ENCODE results near the gene PPIA. TPM values are rescaled to one million over a fixed set of nuclear protein-coding genes. Genes with fewer than 3 reads are reported as not detected.

PPIA gene
- total RNA-seq, 4 donors from 2014 or later, result 1,097 to 2,167 (median 1,431) TPM

DNA sequence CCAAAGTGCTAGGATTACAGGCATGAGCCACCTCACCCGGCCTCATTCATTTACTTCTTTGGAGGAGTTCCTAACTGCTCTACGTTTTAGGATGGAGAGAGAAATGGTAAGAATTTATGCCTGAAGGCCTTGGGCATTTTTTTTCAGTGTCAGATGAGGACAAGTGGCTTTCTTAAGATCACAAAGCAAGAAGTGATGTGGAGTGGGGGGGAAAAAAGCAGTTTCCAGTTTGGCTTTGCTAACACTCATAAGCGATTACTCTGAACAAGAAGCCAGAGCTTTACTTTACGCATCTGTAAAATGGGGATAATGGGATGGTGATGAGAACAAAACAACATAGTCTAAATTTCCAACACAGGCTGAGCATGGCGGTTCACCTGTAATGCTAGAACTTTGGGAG lies 2.6 kb upstream of the PPIA start:
- H3K27me3 ChIP-seq, result no peaks in the 10 kb centered on the region
- ATAC-seq, result no peak
- H3K27ac ChIP-seq, result peak overlapping the region in 3 of 4 donors; percentile 29 to 100 (median 52)
- TF ChIP-seq EP300 (IDR thresholded peaks at IDR 0.05) (no peak), POLR2AphosphoS5 (IDR thresholded peaks at IDR 0.05) (no peak), POLR2A (IDR thresholded peaks at IDR 0.05) (no peak)
- TF ChIP-seq, protein P1, sequence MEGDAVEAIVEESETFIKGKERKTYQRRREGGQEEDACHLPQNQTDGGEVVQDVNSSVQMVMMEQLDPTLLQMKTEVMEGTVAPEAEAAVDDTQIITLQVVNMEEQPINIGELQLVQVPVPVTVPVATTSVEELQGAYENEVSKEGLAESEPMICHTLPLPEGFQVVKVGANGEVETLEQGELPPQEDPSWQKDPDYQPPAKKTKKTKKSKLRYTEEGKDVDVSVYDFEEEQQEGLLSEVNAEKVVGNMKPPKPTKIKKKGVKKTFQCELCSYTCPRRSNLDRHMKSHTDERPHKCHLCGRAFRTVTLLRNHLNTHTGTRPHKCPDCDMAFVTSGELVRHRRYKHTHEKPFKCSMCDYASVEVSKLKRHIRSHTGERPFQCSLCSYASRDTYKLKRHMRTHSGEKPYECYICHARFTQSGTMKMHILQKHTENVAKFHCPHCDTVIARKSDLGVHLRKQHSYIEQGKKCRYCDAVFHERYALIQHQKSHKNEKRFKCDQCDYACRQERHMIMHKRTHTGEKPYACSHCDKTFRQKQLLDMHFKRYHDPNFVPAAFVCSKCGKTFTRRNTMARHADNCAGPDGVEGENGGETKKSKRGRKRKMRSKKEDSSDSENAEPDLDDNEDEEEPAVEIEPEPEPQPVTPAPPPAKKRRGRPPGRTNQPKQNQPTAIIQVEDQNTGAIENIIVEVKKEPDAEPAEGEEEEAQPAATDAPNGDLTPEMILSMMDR (IDR thresholded peaks at IDR 0.05), result no peak
- 51 to 58% methylated on average over 4 to 5 of the region's 5 CpGs for WGBS, 2 donors (ENCODE audit: low coverage in 1 of 2)
- no peaks in the 10 kb centered on the region for H3K36me3 ChIP-seq
- peaks cover 0 to 39% (median 4%) of the 10 kb centered on the region in 3 donors for H3K4me1 ChIP-seq
- no peaks in the 10 kb centered on the region for H3K9me3 ChIP-seq
- no peak overlapping the region for H3K4me3 ChIP-seq

DNA sequence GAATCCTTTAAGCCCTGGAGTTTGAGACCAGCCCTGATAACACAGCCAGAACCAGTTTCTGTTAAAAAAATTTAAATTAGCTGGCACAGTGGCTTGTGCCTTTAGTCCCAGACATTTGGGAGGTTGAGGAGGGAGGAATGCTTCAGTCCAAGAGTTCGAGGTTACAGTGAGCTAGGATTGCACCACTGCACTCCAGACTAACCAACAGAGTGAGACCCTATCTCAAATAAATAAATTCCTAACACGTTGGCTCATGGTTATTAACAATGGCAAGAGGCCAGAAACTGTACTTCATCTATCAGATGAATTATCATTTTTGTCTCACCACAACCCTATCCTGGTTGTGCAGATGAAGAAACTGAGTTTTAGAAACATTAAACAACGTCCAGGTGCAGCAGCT lies 2.1 kb upstream of the PPIA start:
- no peak overlapping the region for H3K4me3 ChIP-seq
- WGBS, 2 donors (ENCODE audit: low coverage in 1 of 2), result 41 to 58% methylated on average over 3 of the region's 3 CpGs
- peaks cover 0 to 43% (median 8%) of the 10 kb centered on the region in 3 donors for H3K4me1 ChIP-seq
- no peaks in the 10 kb centered on the region for H3K27me3 ChIP-seq
- ATAC-seq, result no peak
- peaks cover 0 to 3% of the 10 kb centered on the region in 2 donors for H3K36me3 ChIP-seq
- H3K9me3 ChIP-seq, result no peaks in the 10 kb centered on the region
- peak overlapping the region in 3 of 4 donors; percentile 29 to 100 (median 52) for H3K27ac ChIP-seq
- TF ChIP-seq, protein P1 (IDR thresholded peaks at IDR 0.05), result no peak
- TF ChIP-seq POLR2A (IDR thresholded peaks at IDR 0.05) (no peak), EP300 (IDR thresholded peaks at IDR 0.05) (no peak), POLR2AphosphoS5 (IDR thresholded peaks at IDR 0.05) (no peak)

DNA sequence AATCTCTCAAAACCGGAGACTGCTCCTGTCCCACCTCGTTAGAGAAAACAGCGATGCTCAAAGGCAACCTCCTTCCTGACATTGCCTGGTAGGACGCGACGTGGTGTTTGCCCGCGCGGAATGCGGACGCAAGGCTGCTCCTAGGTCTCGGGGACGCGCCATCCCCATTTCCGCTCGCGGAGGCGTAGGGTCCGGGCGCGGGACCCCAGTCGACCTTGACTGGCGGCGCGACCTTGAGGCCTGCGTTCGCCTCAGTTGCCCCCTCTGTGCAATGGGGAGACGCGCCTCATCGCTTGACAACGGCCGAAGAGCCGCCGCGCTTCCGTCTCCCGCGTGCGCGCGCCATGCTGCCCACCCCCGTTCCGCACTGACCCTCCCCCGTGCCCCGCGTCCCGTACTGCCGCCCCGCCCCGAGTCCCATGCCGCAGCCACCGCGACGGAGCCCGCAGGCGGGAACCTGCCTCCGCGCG lies 412 bp upstream of the PPIA start:
- H3K4me1 ChIP-seq, result peaks cover 0 to 55% (median 16%) of the 10 kb centered on the region in 3 donors
- H3K27ac ChIP-seq, result peak overlapping the region; percentile 92 to 100 (median 96)
- peak; percentile 18 for ATAC-seq
- no peaks in the 10 kb centered on the region for H3K9me3 ChIP-seq
- H3K27me3 ChIP-seq, result no peaks in the 10 kb centered on the region
- peak overlapping the region; percentile 62 to 92 for H3K4me3 ChIP-seq
- peaks cover 0 to 20% of the 10 kb centered on the region in 2 donors for H3K36me3 ChIP-seq
- WGBS, 2 donors (ENCODE audit: low coverage in 1 of 2), result 0% methylated on average over 1 of the region's 59 CpGs; no CpG with 5 or more reads in 1 of the 2 donors
- TF ChIP-seq EP300 (IDR thresholded peaks at IDR 0.05), result no peak
- TF ChIP-seq POLR2A (IDR thresholded peaks at IDR 0.05), result no peak
- no peak for TF ChIP-seq POLR2AphosphoS5 (IDR thresholded peaks at IDR 0.05)
- TF ChIP-seq, protein P1 (IDR thresholded peaks at IDR 0.05), result no peak

DNA sequence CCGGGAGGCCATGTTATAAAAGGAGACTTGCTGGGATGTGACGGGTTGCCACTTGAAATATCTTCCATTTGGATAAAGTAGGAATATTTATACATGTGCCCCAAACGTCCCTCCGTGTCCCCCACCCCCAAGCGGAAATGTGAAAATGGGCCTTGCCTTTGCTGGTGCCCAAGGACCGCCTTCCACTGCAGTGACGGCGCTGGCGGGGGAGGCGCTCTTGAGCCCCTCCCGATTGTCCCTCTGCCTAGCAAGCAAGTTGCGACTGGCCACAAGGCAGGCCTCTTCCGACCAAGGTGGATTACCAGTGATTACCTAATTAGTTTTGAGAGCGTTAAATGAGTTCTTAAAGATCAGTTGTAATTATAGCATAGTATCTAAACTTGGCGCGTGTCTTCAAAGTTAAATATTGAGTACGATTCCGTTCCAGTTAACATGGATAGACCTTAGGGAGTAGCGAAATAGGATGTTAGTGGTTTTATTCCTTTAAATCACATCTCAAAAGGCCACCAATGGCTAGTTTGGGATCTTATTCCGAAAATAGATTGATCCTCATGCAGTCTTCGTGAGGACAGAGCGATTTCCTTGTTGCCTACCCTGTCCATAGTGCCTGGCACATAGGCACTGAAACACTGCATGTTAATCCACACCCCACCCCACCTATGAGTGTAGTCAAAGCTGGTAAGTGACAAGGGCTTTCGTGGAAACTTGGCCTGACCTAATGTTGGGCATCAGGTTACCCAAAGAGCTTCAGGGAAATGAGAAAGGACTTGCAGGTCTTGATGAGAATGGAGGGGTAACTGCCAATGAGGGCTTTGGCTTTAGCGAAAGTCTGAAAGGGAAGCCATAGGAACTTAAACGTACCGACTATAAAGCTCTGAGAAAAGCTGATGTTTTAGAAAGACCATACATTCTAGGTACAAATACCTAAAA lies 1.1 kb downstream of the PPIA start:
- no peak for TF ChIP-seq EP300 (IDR thresholded peaks at IDR 0.05)
- TF ChIP-seq, protein P1 (IDR thresholded peaks at IDR 0.05), result peak in 3 of 4 experiments; percentile 39 to 58 (median 39)
- TF ChIP-seq POLR2AphosphoS5 (IDR thresholded peaks at IDR 0.05), result peak; percentile 64
- TF ChIP-seq POLR2A (IDR thresholded peaks at IDR 0.05), result no peak
- H3K36me3 ChIP-seq, result peaks cover 0 to 36% of the 10 kb centered on the region in 2 donors
- ATAC-seq, result peak; percentile 77
- H3K4me3 ChIP-seq, result peak overlapping the region; percentile 62 to 92
- peak overlapping the region; percentile 92 to 100 (median 96) for H3K27ac ChIP-seq
- H3K4me1 ChIP-seq, result peaks cover 0 to 47% (median 16%) of the 10 kb centered on the region in 3 donors
- no peaks in the 10 kb centered on the region for H3K9me3 ChIP-seq
- no peaks in the 10 kb centered on the region for H3K27me3 ChIP-seq
- 1 to 7% methylated on average over 9 to 18 of the region's 26 CpGs for WGBS, 2 donors (ENCODE audit: low coverage in 1 of 2)

All from gastroesophageal sphincter (tissue), 4 donors.